Neural cell (in vitro differentiated cells): Measurements from ENCODE around the gene BRD9. TPM values are rescaled to one million over a fixed set of nuclear protein-coding genes. Genes with fewer than 3 reads are reported as not detected.
"Not testable (repeated sequence)": the region's sequence is repeated elsewhere in the genome, so short reads cannot be mapped to it uniquely, and the experiment has no call there.

ENCODE experiments used
- H2AFZ ChIP-seq: fragments of 200-600, 300-800 bp; sonication (generic), shearing (Covaris generic); 2 replicates; pipeline ENCODE4 v1.6.0; 2014; ENCODE audit warnings: low read depth, mild to moderate bottlenecking, antibody characterized with exemption, low read length, moderate library complexity
- H3F3A ChIP-seq: fragments of 200-600 bp; shearing (Covaris generic); 2 replicates; pipeline ENCODE4 v1.6.1; 2016; ENCODE audit warnings: mild to moderate bottlenecking, moderate library complexity, mixed read lengths, antibody characterized with exemption, low read length; ENCODE audit not compliant: insufficient read depth, poor library complexity, severe bottlenecking
- H3K27ac ChIP-seq: fragments of 200-600, 300-800 bp; sonication (generic), shearing (Covaris generic); 2 replicates; pipeline ENCODE4 v1.5.1; 2014; ENCODE audit warnings: mild to moderate bottlenecking, low read length, moderate library complexity
- H3K27me3 ChIP-seq: fragments of 300-800, 200-600 bp; sonication (generic), shearing (Covaris generic); 2 replicates; pipeline ENCODE4 v1.6.0; 2014; ENCODE audit warnings: mild to moderate bottlenecking, low read depth, low read length, moderate library complexity; ENCODE audit not compliant: insufficient read depth
- H3K36me3 ChIP-seq: fragments of 300-800, 200-600 bp; sonication (generic), shearing (Covaris generic); 2 replicates; pipeline ENCODE4 v1.5.1; 2014; ENCODE audit warnings: mild to moderate bottlenecking, antibody characterized with exemption, low read length, moderate library complexity; ENCODE audit not compliant: insufficient read depth
- H3K4me2 ChIP-seq: fragments of 300-800, 200-600 bp; sonication (generic), shearing (Covaris generic); 2 replicates; pipeline ENCODE4 v1.6.0; 2014; ENCODE audit warnings: mild to moderate bottlenecking, low read length
- H3K4me3 ChIP-seq: fragments of 300-800, 200-600 bp; sonication (generic), shearing (Covaris generic); 2 replicates; pipeline ENCODE4 v1.5.1; 2014; ENCODE audit warnings: mild to moderate bottlenecking, low read length, moderate library complexity
- H3K79me2 ChIP-seq: fragments of 200-600 bp; shearing (Covaris generic); replicated peaks from 2 replicates; pipeline ENCODE4 v1.6.0; 2014; ENCODE audit warnings: mild to moderate bottlenecking, low read length, moderate library complexity; ENCODE audit not compliant: insufficient read depth
- H3K9ac ChIP-seq: fragments of 300-800, 200-600 bp; sonication (generic), shearing (Covaris generic); 2 replicates; pipeline ENCODE4 v1.6.1; 2016; ENCODE audit warnings: mild to moderate bottlenecking, low read length, mixed read lengths
- H3K9me2 ChIP-seq: fragments of 200-600 bp; shearing (Covaris generic); 2 replicates; pipeline ENCODE4 v1.6.1; 2016; ENCODE audit warnings: mild to moderate bottlenecking, low read length, mixed read lengths; ENCODE audit not compliant: insufficient read depth
- H3K9me3 ChIP-seq: fragments of 200-600, 300-800 bp; sonication (generic), shearing (Covaris generic); 2 replicates; pipeline ENCODE4 v1.6.1; 2016; ENCODE audit warnings: mild to moderate bottlenecking, mixed run types, low read length, moderate library complexity, mixed read lengths
- H4K20me1 ChIP-seq: fragments of 200-600 bp; shearing (Covaris generic); 2 replicates; pipeline ENCODE4 v1.6.1; 2016; ENCODE audit warnings: mild to moderate bottlenecking, mixed run types; ENCODE audit not compliant: insufficient read depth
- CTCF ChIP-seq: fragments of 450-650 bp; IDR thresholded peaks from 2 replicates; pipeline ENCODE4 v1.5.1; 2014; ENCODE audit warnings: antibody characterized with exemption, mild to moderate bottlenecking, moderate library complexity; ENCODE audit not compliant: poor library complexity, severe bottlenecking
- EP300 ChIP-seq: fragments of 450-650 bp; conservative IDR thresholded peaks from 2 replicates; pipeline ENCODE4 v1.6.1; 2014; ENCODE audit warnings: antibody characterized with exemption, mild to moderate bottlenecking, moderate library complexity; ENCODE audit not compliant: poor library complexity, severe bottlenecking
- EZH2 ChIP-seq: fragments of 200-600, 300-800 bp; shearing (Covaris generic), sonication (generic); IDR thresholded peaks from 2 replicates; pipeline ENCODE4 v1.6.1; 2014; ENCODE audit warnings: antibody characterized with exemption, low read length, borderline replicate concordance, mild to moderate bottlenecking; ENCODE audit not compliant: insufficient read depth, poor library complexity, severe bottlenecking
- MXI1 ChIP-seq: fragments of 450-650 bp; conservative IDR thresholded peaks from 2 replicates; pipeline ENCODE4 v1.6.1; 2014; ENCODE audit warnings: antibody characterized with exemption, mild to moderate bottlenecking; ENCODE audit not compliant: poor library complexity, severe bottlenecking
- POLR2AphosphoS5 ChIP-seq: IDR thresholded peaks from 2 replicates; pipeline ENCODE4 v1.6.1; 2012
- RAD21 ChIP-seq: fragments of 450-650 bp; conservative IDR thresholded peaks from 2 replicates; pipeline ENCODE4 v1.6.1; 2014; ENCODE audit warnings: antibody characterized with exemption, mild to moderate bottlenecking, moderate library complexity
- REST ChIP-seq: IDR thresholded peaks from 2 replicates; pipeline ENCODE4 v1.6.1; 2012; ENCODE audit warnings: borderline replicate concordance
- SMC3 ChIP-seq: fragments of 450-650 bp; conservative IDR thresholded peaks from 2 replicates; pipeline ENCODE4 v1.6.1; 2014; ENCODE audit warnings: antibody characterized with exemption, mild to moderate bottlenecking, moderate library complexity; ENCODE audit not compliant: poor library complexity
- TAF1 ChIP-seq: IDR thresholded peaks from 2 replicates; pipeline ENCODE4 v1.6.1; 2012; ENCODE audit warnings: low read depth
- polyA plus RNA-seq: library from polyadenylated mRNA; depleted of rRNA; stranded (reverse); fragments of >200 nt; gene quantifications from 2 replicates; pipeline ENCODE4 v1.2.3, GENCODE V29; 2014

BRD9 gene
- polyA plus RNA-seq, 1 donor from 2014 or later: 50.4 TPM

GRCh38 chr5:919356-920000 is 26.9 kb upstream of the BRD9 start:
- H3K79me2 ChIP-seq: no peaks in the 10 kb centered on the region
- no peaks in the 10 kb centered on the region for H4K20me1 ChIP-seq
- H3K9me3 ChIP-seq: no peaks in the 10 kb centered on the region
- TF ChIP-seq CTCF (no peak), REST (no peak)
- no peaks in the 10 kb centered on the region for H3K36me3 ChIP-seq
- no peaks in the 10 kb centered on the region for H3K27me3 ChIP-seq
- no peak overlapping the region for H3K9ac ChIP-seq
- H3F3A ChIP-seq: no peaks in the 10 kb centered on the region
- no peak overlapping the region for H3K27ac ChIP-seq
- no peaks in the 10 kb centered on the region for H3K9me2 ChIP-seq
- no peak overlapping the region for H3K4me2 ChIP-seq
- H2AFZ ChIP-seq: no peak overlapping the region
- no peak overlapping the region for H3K4me3 ChIP-seq

- H3K9me2 ChIP-seq, H2AFZ ChIP-seq, H3K36me3 ChIP-seq, H3K79me2 ChIP-seq, H3K27ac ChIP-seq, H4K20me1 ChIP-seq, H3F3A ChIP-seq, H3K4me3 ChIP-seq, H3K9ac ChIP-seq, H3K4me2 ChIP-seq, H3K27me3 ChIP-seq, H3K9me3 ChIP-seq: not testable (repeated sequence)
Observed at GRCh38 chr5:918717-919116, 26.1 kb upstream of the BRD9 start.

GRCh38 chr5:916441-917293 is 24.1 kb upstream of the BRD9 start:
- Histone ChIP-seq H3K9me2 (no peaks in the 10 kb centered on the region), H3K79me2 (no peaks in the 10 kb centered on the region), H3K27me3 (no peaks in the 10 kb centered on the region), H3K9ac (no peak overlapping the region), H3K4me3 (no peak overlapping the region), H3K36me3 (no peaks in the 10 kb centered on the region), H3K9me3 (no peaks in the 10 kb centered on the region), H3K4me2 (no peak overlapping the region), H4K20me1 (no peaks in the 10 kb centered on the region), H2AFZ (no peak overlapping the region), H3F3A (no peaks in the 10 kb centered on the region), H3K27ac (no peak overlapping the region)
- no peak for TF ChIP-seq SMC3
- TF ChIP-seq MXI1: no peak
- TF ChIP-seq EZH2: no peak
- TF ChIP-seq REST: no peak
- no peak for TF ChIP-seq EP300
- TF ChIP-seq CTCF: no peak
- TF ChIP-seq RAD21: no peak
- TF ChIP-seq TAF1: no peak
- TF ChIP-seq POLR2AphosphoS5: no peak
